Heart right ventricle (tissue), 16 donors: ENCODE measurements around the gene CAMKMT. TPM values are rescaled to one million over a fixed set of nuclear protein-coding genes. Genes with fewer than 3 reads are reported as not detected.
A peak's percentile ranks its signal among the peaks of the same experiment; 100 is the strongest.

Experiments
- ATAC-seq, 8 donors: fragments of 200-7000 bp; cut with Tn5 transposase; one replicate each; pipeline ENCODE4 v1.9.1; 2020; ENCODE audit warnings: mild to moderate bottlenecking in 8 of 8, moderate library complexity in 8 of 8, moderate number of reproducible peaks in 1 of 8
- DNase-seq, 2 donors: peaks; one replicate each; pipeline ENCODE4 v3.0.0-alpha.2; 2020
- H3K27ac ChIP-seq, 10 donors: fragments of 200-600 bp; sonication (generic) in 2 of 10; one replicate each; pipeline versions ENCODE4 v1.5.0 to v1.8.0; 2020 to 2022; ENCODE audit warnings: mild to moderate bottlenecking in 3 of 10
- H3K27me3 ChIP-seq, 7 donors: fragments of 200-600 bp; one replicate each; pipeline ENCODE4 v1.8.0; 2021 to 2022; ENCODE audit warnings: mild to moderate bottlenecking in 2 of 7
- H3K36me3 ChIP-seq, 9 donors: fragments of 200-600 bp; sonication (generic) in 1 of 9; one replicate each; pipeline versions ENCODE4 v1.5.0 to v1.8.0; 2020 to 2022; ENCODE audit warnings: mild to moderate bottlenecking in 2 of 9
- H3K4me1 ChIP-seq, 9 donors: fragments of 200-600 bp; sonication (generic) in 1 of 9; one replicate each; pipeline versions ENCODE4 v1.5.0 to v1.8.0; 2020 to 2022; ENCODE audit warnings: mild to moderate bottlenecking in 4 of 9
- H3K4me3 ChIP-seq, 10 donors: fragments of 200-600 bp; sonication (generic) in 2 of 10; one replicate each; pipeline versions ENCODE4 v1.5.0 to v1.8.0; 2020 to 2022; ENCODE audit warnings: mild to moderate bottlenecking in 7 of 10, moderate library complexity in 2 of 10
- H3K9me3 ChIP-seq, 11 donors: fragments of 200-600 bp in 10 of 11; sonication (generic) in 2 of 11; one replicate each; pipeline versions ENCODE4 v1.5.0 to v1.8.0; 2013 to 2022; ENCODE audit warnings: mild to moderate bottlenecking in 2 of 11, control low read depth in 1 of 11, moderate library complexity in 1 of 11
- WGBS, 2 donors: extraction: QIAGEN DNeasy Blood & Tissue Kit; methylation state at CpG; one replicate each; pipeline ENCODE4 v1.1.7; 2013; ENCODE audit warnings: inconsistent platforms in 1 of 2; 5-methylcytosine and 5-hydroxymethylcytosine counted together
- intact Hi-C, 10 donors: fragments of 100-400 bp; cut with DNase I; formaldehyde crosslinking; loops; one replicate each; pipeline versions ENCODE4 v1.11.1 to v1.14.2; 2022
- polyA plus RNA-seq, 2 donors: library from polyadenylated mRNA; stranded (reverse); fragments of 200-250 nt; gene quantifications; one replicate each; pipeline ENCODE4 v1.2.3, GENCODE V29; 2013
- total RNA-seq, 10 donors: library from RNA; stranded (reverse); fragmentation: NEBNext Ultra II Directional in 3 of 10; extraction: Animal tissue kit (Norgen Biotek cat#: 25700) in 3 of 10; gene quantifications; one replicate each; pipeline versions ENCODE4 v1.2.1 to v1.2.4, GENCODE V29; 2021 to 2023
- TF ChIP-seq, protein P1 (sequence below), 9 donors: fragments of 200-600 bp; sonication (generic) in 2 of 9; IDR thresholded peaks; one replicate each; pipeline versions ENCODE4 v1.5.0 to v1.8.0; 2021 to 2022; ENCODE audit warnings: antibody characterized with exemption in 9 of 9, mild to moderate bottlenecking in 5 of 9, moderate library complexity in 1 of 9
- donor health status: Arrhythmogenic right ventricular cardiomyopathy.
- donor health status: ischemic (EF 13 %, LVEDD 7.1; RV severe dilation, severe dysfunction).
- donor health status: healthy with polysubstance abuse.
- donor health status: DM: no; HTN: yes; CAD: no.
- donor health status: DM: no; HTN: no; CAD: no.
- donor health status: ischemic (EF 25% LVEDD 6.9; RV normal size, moderate dysfunction).
- donor health status: ischemic (EF 25% LVEDD 5.7; RV mildly dilated, moderate dysfunction).
- donor health status: healthy.
- donor health status: DM: yes; HTN: yes; CAD: no.
- donor health status: Ischemic cardiomyopathy.
- donor health status: ischemic (EF 35%, LVEDD 5.7; RV mildly dilated, moderate dysfunction).
- donor health status: nonischemic (EF 11% LVEDD 7.7; RV severe dilation, severe dysfunction).
- donor health status: DM: yes; HTN: yes; CAD: no.
- donor health status: PGD.
- donor health status: ischemic (EF 29% LVEDD 5.4; RV normal size, mild dysfunction).
- donor health status: nonischemic (EF 23%, LVEDD 6.1; RV moderate dilation, normal function).

CAMKMT gene
- total and polyA plus RNA-seq, 12 donors, result 4.1 to 6.4 (median 4.8) TPM

DNA sequence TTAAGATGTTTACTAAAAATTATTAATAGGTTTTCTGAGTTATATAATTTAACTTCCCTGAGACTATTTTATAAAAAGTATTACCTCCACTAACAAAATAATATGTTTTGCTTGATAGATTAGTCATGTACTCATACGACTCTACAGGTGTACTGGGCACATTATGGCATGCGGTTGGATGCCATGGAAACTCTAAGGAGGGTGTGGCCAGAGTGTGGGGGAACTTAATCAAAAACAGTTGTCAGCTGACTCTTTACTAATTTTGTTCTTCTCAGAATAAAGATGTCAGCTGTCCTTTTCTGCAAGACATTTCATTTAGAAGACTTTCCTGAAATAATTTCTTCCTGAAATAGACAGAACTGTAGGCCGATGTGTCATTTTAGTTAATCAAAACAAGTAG is 351.4 kb downstream of the CAMKMT start:
- WGBS, 2 donors, result 84 to 85% methylated on average over 3 of the region's 3 CpGs
- Histone ChIP-seq H3K4me3 (no peak overlapping the region), H3K36me3 (no peaks in the 10 kb centered on the region), H3K27ac (no peak overlapping the region), H3K4me1 (peaks cover 0 to 16% (median 0%) of the 10 kb centered on the region in 9 donors), H3K27me3 (no peaks in the 10 kb centered on the region), H3K9me3 (no peaks in the 10 kb centered on the region)
- DNase-seq (no peak), ATAC-seq (no peak)
- intact Hi-C loops, result loop anchor here in 3 of 10 donors (10.0 kb wide), 3 partner anchors 148 to 238 kb away; no protein-coding TSS in a partner anchor
- TF ChIP-seq, protein P1, sequence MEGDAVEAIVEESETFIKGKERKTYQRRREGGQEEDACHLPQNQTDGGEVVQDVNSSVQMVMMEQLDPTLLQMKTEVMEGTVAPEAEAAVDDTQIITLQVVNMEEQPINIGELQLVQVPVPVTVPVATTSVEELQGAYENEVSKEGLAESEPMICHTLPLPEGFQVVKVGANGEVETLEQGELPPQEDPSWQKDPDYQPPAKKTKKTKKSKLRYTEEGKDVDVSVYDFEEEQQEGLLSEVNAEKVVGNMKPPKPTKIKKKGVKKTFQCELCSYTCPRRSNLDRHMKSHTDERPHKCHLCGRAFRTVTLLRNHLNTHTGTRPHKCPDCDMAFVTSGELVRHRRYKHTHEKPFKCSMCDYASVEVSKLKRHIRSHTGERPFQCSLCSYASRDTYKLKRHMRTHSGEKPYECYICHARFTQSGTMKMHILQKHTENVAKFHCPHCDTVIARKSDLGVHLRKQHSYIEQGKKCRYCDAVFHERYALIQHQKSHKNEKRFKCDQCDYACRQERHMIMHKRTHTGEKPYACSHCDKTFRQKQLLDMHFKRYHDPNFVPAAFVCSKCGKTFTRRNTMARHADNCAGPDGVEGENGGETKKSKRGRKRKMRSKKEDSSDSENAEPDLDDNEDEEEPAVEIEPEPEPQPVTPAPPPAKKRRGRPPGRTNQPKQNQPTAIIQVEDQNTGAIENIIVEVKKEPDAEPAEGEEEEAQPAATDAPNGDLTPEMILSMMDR (IDR thresholded peaks at IDR 0.05), result no peak

DNA sequence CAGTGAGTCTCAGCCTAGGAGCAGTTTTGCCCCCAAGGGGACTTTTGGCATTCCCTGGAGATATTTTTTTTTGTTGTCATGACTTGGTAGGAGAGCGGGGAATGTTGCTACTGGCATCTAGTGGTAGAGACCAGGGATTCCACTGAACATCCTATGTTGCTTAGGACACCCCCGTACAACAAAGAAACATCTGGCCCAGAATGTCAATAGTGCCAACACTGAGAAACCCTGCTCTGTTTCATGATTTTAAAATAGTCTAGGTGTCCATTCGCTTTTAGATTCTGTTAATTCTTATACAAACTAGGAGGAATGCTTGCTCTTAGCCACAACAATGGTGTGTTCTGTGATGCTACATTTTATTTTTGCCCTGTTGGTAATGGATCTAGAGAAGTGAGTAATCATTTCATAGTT is 353.9 kb downstream of the CAMKMT start:
- intact Hi-C loops, result loop anchor here in 5 of 10 donors (5.0 to 10.0 kb wide), 5 partner anchors 151 to 241 kb away; no protein-coding TSS in a partner anchor
- peak in 5 of 8 donors; percentile 37 to 64 (median 39) for ATAC-seq
- peaks cover 0 to 11% (median 0%) of the 10 kb centered on the region in 9 donors for H3K4me1 ChIP-seq

DNA sequence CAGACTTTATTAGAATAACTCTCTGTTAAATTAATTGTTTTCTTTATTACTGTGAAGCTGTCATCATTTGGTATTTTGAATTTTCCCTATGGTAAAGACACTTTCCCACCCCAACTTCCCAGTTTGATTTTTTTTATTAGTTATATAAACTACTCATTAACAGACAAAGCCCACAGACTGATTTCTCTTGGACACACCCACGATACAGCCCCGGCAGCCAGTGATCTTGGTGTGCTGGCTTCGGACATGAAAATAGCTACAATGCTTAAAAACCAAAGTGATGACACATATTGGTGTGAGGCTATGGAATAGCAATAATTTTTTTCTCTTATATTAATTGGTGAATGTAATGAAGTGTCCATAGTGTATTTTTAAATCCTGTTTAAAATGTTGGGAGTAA is 354.4 kb downstream of the CAMKMT start:
- Histone ChIP-seq H3K36me3 (no peaks in the 10 kb centered on the region), H3K9me3 (no peaks in the 10 kb centered on the region), H3K4me1 (peaks cover 0 to 11% (median 0%) of the 10 kb centered on the region in 9 donors), H3K4me3 (no peak overlapping the region), H3K27me3 (no peaks in the 10 kb centered on the region), H3K27ac (no peak overlapping the region)
- TF ChIP-seq, protein P1 (IDR thresholded peaks at IDR 0.05), result no peak
- WGBS, 2 donors, result 89 to 90% methylated on average over 3 of the region's 3 CpGs
- no peak for DNase-seq
- intact Hi-C loops, result loop anchor here in 5 of 10 donors (5.0 to 10.0 kb wide), 5 partner anchors 151 to 241 kb away; no protein-coding TSS in a partner anchor
- ATAC-seq, result no peak

More for the DNA sequence above, 353.9 kb downstream of the CAMKMT start:
- Histone ChIP-seq H3K27ac (no peak overlapping the region), H3K27me3 (no peaks in the 10 kb centered on the region), H3K9me3 (no peaks in the 10 kb centered on the region), H3K36me3 (no peaks in the 10 kb centered on the region), H3K4me3 (no peak overlapping the region)
- TF ChIP-seq, protein P1 (IDR thresholded peaks at IDR 0.05), result peak in 7 of 9 donors; percentile 42 to 67 (median 52)
- WGBS, 2 donors, result 72 to 76% methylated on average over 3 of the region's 3 CpGs
- peak in 1 of 2 donors; percentile 17 for DNase-seq

DNA sequence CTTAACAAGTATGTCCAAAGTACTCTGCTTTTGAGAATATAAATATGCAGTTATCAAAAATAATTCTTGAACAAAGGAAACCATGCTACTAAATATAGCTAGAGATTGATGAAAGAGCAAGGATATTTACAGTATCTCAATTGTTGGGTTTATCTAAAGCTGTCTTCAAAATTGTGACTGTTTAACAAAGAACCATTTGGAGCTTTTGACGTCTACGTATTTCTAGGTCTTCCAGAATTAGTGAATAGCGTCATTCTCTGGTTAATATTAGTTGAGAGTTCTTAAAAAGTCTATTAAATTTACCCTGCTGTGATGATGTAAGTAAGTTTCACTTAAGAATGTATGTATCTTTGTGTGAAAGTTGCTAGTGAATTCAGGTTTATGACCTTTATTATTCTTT is 356.7 kb downstream of the CAMKMT start:
- Histone ChIP-seq H3K36me3 (no peaks in the 10 kb centered on the region), H3K4me1 (peaks cover 0 to 6% (median 0%) of the 10 kb centered on the region in 9 donors), H3K27ac (no peak overlapping the region), H3K9me3 (no peaks in the 10 kb centered on the region), H3K4me3 (no peak overlapping the region), H3K27me3 (no peaks in the 10 kb centered on the region)
- ATAC-seq (no peak), DNase-seq (no peak)
- intact Hi-C loops, result loop anchor here in 5 of 10 donors (5.0 to 10.0 kb wide), 5 partner anchors 154 to 244 kb away; no protein-coding TSS in a partner anchor
- TF ChIP-seq, protein P1 (IDR thresholded peaks at IDR 0.05), result no peak
- 86 to 88% methylated on average over 3 of the region's 3 CpGs for WGBS, 2 donors
